HG02571 (cell line): ENCODE results near the gene PIK3CB.
"Not testable (repeated sequence)": the region's sequence is repeated elsewhere in the genome, so short reads cannot be mapped to it uniquely, and the experiment has no call there.

Experiments
- ATAC-seq: cut with Tn5 transposase; IDR thresholded peaks from one replicate; pipeline ENCODE4 v1.9.1; 2021; ENCODE audit warnings: mild to moderate bottlenecking, moderate library complexity; ENCODE audit not compliant: unreplicated experiment

Gene PIK3CB

GRCh38 chr3:138686771-138687221, 147.9 kb downstream of the PIK3CB start:
- ATAC-seq: peak; percentile 98

- no peak for ATAC-seq
Observed at GRCh38 chr3:138684396-138684795, 150.3 kb downstream of the PIK3CB start.

DNA sequence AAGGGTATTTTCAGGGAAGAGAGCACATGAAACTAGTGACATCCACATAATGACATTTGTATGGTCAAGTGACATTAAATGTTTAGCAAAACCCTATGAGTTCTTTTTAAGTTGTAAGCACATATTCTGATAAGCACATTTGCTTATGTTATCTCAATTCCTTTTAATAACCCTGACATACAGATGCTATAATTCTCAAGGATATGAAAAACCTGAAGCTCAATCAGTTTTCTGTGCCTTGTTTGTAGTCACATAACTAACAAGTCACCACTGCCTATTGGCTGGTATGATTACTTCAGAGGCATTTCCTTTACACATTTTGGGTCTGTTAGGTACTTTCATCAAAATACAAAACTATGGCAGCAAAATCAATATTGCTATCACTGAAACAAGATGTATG, 152.1 kb downstream of the PIK3CB start:
- no peak for ATAC-seq

DNA sequence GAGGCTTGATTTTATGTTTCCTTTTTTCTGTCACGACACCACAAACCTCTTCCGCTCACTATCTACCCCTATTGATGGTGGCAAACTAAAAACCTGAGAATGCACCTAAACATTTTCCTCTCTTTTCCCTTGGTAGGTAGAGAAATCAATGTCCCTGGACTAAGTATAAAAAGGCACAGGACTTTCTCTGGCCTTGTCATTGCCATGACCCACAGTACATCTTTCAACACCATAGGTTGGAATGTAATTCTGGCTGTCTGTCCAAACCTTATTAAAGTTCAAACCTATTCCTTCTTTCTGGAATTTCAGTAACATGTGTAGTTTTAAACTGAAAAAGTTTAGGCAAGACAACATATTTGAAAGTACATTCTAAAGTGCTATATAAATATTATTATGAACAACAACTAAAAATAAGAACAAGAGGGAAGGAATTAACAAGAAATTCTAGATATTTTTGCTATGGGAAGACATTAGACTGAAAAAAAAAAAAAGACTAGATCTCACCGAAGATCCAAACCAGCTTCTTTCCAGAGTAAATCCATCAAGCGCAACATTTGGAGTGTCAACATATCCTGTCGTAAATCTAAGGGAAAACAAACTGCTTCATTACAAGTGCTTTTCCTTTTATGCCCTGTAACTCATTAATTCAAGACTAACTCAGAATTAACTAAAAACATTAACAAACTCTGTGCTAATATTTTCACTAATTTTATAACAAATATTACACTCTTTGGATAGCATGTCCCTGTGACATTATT, 153.1 kb downstream of the PIK3CB start:
- no peak for ATAC-seq

DNA sequence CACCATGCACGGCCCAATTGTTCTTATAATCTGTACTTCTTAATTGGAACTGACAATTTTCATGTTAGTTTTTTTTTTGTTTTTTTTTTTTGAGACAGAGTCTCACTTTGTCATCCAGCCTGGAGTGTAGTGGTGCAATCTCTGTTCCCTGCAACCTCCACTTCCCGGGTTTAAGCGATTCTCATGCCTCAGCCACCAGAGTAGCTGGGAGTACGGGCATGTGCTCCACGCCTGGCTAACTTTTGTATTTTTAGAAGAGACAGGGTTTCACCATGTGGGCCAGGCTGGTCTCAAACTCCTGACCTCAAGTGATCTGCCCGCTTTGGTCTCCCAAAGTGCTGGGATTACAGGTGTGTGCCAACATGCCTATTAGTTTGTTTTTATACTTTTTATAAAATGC, 153.8 kb downstream of the PIK3CB start:
- ATAC-seq: not testable (repeated sequence)

DNA sequence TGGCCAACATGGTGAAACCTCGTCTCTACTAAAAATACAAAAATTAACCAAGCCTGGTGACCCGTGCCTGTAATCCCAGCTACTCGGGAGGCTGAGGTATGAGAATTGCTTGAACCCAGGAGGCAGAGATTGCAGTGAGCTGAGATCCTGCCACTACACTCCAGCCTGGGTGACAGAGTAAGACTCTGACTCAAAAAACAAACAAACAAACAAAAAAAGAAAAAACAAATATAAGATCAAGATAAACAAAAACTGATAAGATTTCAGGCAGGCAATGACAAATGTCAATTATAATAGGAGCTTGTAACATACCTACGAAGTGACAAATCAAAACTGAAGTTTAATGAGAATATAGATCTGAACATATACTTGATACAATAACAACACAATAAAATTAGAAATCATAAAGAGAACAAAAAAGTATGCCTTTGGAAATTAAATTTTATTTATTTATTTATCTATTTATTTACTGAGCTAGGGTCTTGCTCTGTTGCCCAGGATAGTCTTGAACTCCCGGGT, 155.8 kb downstream of the PIK3CB start:
- no peak for ATAC-seq

GRCh38 chr3:138678086-138678485, 156.6 kb downstream of the PIK3CB start:
- ATAC-seq: no peak

DNA sequence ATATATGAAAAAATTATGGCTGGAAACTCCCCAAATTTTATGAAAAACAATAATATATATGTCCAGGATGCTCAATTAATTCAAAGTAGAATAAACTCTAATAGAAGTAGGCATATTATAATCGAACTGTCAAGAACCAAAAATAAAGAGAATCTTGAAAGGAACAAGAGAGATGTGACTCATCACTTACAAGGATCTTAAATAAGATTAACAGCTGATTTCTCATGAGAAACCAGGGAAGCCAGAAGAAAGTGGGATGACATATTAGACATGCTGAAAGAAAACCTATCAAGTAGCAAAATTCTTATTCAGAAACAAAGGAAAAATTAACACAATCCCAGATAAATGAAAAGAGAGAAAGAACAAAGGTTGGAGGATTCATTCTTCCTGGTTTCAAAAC, 159.3 kb downstream of the PIK3CB start:
- no peak for ATAC-seq

- ATAC-seq: no peak
Observed at GRCh38 chr3:138673641-138674530, 160.8 kb downstream of the PIK3CB start.

DNA sequence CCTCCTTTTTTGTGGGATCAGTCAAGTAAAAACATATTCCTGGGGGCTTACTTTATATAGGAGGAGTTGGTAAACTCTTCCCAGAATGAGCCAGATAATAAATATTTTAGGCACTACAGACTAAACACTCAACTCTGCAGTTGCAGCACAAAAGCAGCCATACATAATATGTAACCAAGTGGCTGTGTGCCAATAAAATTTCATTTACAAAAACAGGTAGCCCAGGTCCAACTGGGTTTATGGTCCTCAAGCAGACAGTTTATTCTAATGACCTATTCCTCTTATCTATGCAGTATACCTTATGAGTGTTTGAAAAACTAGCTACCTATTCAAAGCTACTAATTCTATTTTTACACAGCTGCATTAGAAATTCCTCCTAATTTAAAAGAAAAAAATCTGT, 164.3 kb downstream of the PIK3CB start:
- no peak for ATAC-seq

DNA sequence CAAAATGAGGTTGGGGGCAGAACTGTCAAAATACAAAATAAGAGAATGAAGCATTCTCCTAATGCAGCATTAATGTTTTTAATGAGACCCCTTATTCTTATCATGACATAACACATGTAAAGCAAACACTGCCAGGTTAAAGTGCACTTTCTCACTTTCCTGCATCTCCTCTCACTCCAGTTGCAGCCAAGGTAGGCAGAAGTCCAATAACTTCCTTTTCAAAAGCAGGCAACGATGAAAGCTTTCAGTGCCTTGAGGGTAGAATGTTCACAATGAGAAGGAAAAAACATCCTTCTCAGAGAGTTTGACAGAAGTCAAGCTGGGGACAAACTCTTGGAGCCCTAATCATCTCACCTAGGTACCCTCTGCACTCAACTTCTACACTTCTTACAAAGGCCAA, 166.6 kb downstream of the PIK3CB start:
- ATAC-seq: no peak

DNA sequence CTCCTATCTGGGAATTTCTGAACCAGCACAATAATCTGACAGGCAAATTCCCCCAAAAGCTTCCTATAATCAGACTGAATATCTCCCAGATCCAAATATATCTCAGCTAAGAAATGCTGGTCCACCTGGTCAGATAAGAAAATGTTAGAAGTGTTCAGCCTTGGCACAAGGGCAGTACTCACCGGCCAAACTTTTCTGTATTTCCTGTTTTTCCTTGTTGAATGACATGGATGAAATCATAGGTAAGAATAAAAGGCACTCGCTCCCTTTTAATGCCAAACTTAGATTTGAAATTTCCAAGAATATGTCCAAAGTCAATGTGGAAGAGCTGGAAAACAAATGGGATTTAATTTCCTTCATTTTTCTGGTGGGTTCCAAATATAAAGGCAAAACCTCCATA, 177.2 kb downstream of the PIK3CB start:
- ATAC-seq: no peak

GRCh38 chr3:138653567-138653966, 181.2 kb downstream of the PIK3CB start:
- ATAC-seq: no peak

- no peak for ATAC-seq
Observed at GRCh38 chr3:138649134-138649533, 185.6 kb downstream of the PIK3CB start.

- no peak for ATAC-seq
Observed at GRCh38 chr3:138646513-138646912, 188.2 kb downstream of the PIK3CB start.

DNA sequence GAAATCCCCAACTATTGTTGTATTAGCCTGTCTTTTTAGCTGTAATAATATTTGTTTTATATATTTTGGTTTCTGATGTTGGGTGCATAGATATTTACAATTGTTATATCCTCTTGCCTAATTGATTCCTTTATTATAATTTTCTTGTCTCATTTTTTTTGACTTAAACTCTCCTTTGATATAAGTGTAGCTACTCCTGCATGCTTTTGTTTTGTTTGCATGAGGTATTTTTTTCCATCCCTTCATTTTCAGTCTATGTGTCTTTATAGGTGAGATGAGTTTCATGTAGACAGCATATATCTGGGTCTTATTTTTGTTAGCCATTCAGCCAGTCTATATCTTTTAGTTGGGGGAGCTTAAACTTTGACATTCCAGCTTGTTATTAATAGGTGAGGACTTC, 188.7 kb downstream of the PIK3CB start:
- no peak for ATAC-seq

GRCh38 chr3:138642927-138643253, 191.8 kb downstream of the PIK3CB start:
- no peak for ATAC-seq

- ATAC-seq: no peak
Observed at GRCh38 chr3:138642226-138642926, 192.4 kb downstream of the PIK3CB start.

DNA sequence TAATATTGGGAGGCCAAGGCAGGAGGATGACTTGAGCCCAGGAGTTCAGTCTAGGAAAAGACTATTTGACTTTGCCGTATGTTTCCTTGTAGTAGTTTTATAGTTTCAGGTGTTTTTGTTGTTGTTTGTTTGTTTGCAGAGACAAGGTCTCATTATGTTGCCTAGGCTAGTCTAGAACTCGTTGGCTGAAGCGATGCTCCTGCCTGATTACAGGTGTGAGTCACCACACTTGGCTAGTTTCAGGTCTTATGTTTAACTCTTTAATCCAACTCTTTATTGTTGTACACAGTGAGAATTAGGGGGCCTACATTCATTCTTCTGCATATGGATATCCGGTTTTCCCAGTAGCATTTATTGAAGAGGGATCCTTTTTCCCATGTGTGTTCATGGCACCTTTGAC, 194.2 kb downstream of the PIK3CB start:
- no peak for ATAC-seq

- ATAC-seq: no peak
Observed at GRCh38 chr3:138638641-138639040, 196.1 kb downstream of the PIK3CB start.

DNA sequence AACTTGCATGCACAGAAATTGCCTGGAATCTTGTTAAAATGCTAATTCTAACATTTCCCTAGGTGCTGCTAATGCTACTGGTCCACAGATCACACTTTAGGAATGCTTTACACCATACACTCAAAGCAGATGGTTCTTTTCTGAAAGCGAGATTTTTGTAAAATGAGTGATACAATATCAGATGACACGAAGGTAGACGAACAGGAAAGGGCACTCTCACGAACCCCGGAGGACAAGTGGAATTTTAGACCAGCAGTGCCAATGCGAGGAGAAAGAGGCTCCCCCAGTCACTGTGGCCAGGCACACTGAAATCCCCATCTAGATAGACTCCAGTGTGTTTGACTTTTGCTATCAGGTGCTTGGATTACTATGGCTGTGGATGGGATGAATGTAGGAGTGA, 205.2 kb downstream of the PIK3CB start:
- no peak for ATAC-seq
